ENCODE results near the gene RELT. TPM values are rescaled to one million over a fixed set of nuclear protein-coding genes. Genes with fewer than 3 reads are reported as not detected.

RELT gene
- total RNA-seq, 2 donors from 2014 or later: 0.33 to 0.52 TPM

DNA sequence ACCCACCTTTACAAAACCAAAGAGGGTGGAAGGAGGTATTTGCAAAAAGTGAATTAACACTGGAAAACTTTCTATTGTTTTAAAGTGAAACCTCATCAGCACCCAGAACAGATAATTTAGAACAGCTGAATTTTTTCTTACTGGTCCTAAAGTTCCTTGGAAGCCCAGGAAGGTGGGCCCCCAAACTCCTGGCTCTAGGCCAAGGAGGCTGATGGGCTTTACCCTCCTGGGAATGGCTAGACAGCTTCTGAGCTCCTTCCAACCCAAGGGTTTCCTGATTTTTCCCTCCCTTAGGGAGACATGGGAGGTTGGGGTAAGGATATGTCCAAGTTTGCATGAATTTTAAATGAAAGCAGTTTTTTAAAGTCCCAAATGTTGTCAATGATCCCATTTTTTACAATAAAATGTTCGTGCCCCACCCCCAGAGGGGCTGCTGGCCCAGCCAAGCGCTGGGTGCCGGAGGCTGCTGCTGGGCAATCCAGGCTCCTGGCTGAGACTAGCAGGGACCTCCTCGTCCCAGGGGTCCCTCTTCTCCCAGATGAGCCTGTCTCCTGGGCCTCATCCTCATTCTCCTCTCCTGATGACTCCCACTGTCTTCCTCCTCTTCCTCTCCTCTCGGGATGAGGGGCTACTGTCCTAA is 28.4 kb downstream of the RELT start:
- DNase-seq (no peak), ATAC-seq (no peak)
- Histone ChIP-seq H3K4me3 (no peak overlapping the region), H3K9me3 (no peaks in the 10 kb centered on the region), H3K27ac (no peak overlapping the region), H3K4me1 (no peaks in the 10 kb centered on the region), H3K36me3 (replicated peaks in 1 of 2; ENCODE audit: insufficient read depth in 1 of 2, low read depth in 2 of 2) (peaks cover 0 to 4% of the 10 kb centered on the region in 2 donors), H3K27me3 (no peaks in the 10 kb centered on the region)
- no peak for TF ChIP-seq POLR2A (IDR thresholded peaks at IDR 0.05)
- TF ChIP-seq, protein P1, sequence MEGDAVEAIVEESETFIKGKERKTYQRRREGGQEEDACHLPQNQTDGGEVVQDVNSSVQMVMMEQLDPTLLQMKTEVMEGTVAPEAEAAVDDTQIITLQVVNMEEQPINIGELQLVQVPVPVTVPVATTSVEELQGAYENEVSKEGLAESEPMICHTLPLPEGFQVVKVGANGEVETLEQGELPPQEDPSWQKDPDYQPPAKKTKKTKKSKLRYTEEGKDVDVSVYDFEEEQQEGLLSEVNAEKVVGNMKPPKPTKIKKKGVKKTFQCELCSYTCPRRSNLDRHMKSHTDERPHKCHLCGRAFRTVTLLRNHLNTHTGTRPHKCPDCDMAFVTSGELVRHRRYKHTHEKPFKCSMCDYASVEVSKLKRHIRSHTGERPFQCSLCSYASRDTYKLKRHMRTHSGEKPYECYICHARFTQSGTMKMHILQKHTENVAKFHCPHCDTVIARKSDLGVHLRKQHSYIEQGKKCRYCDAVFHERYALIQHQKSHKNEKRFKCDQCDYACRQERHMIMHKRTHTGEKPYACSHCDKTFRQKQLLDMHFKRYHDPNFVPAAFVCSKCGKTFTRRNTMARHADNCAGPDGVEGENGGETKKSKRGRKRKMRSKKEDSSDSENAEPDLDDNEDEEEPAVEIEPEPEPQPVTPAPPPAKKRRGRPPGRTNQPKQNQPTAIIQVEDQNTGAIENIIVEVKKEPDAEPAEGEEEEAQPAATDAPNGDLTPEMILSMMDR (IDR thresholded peaks at IDR 0.05): no peak
- intact Hi-C loops (cut with DNase I): no loop called here
- 77 to 80% methylated on average over 4 to 5 of the region's 5 CpGs for WGBS, 2 donors

DNA sequence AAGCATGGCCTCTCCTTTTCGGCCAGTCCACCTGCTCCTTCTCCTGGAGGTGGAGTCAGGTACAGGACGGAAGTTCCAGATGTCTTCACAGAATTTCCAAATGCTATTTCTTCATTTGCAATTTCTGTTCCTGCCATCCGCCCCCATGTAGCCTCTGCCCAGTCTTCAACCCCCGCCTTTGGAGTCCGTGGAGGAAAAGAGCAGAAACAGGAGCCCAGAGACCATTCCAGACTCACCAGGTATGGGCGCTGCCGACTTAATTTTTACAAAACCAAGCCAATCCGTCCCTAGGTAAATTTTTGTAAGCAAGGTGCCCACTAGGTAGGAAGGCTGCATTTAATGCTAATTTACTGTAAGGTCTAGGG is 28.9 kb downstream of the RELT start:
- ATAC-seq: no peak
- TF ChIP-seq POLR2A (IDR thresholded peaks at IDR 0.05): no peak
- TF ChIP-seq, protein P1 (IDR thresholded peaks at IDR 0.05): no peak
- Histone ChIP-seq H3K4me3 (no peak overlapping the region), H3K4me1 (no peaks in the 10 kb centered on the region), H3K36me3 (replicated peaks in 1 of 2; ENCODE audit: insufficient read depth in 1 of 2, low read depth in 2 of 2) (peaks cover 0 to 6% of the 10 kb centered on the region in 2 donors), H3K27me3 (no peaks in the 10 kb centered on the region), H3K9me3 (no peaks in the 10 kb centered on the region), H3K27ac (no peak overlapping the region)
- intact Hi-C loops (cut with DNase I): no loop called here
- no peak for DNase-seq
- WGBS, 2 donors: 85 to 92% methylated on average over 8 of the region's 8 CpGs

DNA sequence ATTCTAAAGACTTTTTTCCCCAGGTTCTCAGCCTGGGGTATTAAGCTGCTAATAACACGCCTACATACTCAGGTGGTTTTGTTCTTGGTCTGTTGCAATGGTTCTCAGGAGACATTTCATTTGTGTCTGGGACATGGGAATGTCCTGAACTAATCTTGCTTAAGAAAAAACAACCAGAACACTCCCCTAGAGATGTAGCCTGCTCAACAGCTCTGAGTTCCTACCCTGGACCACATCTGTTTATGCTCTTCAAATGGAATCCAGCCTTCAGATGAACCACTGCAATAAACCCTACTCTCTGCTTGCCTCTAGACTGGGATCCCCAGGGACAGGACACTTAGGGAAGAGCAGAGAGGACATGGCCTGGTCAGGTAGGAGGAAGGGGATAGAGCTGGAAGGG is 29.9 kb downstream of the RELT start:
- DNase-seq: no peak
- no peaks in the 10 kb centered on the region for H3K9me3 ChIP-seq
- H3K4me1 ChIP-seq: no peaks in the 10 kb centered on the region
- no peaks in the 10 kb centered on the region for H3K27me3 ChIP-seq
- H3K4me3 ChIP-seq: no peak overlapping the region
- no peak for ATAC-seq
- H3K36me3 ChIP-seq (replicated peaks in 1 of 2; ENCODE audit: insufficient read depth in 1 of 2, low read depth in 2 of 2): peaks cover 0 to 6% of the 10 kb centered on the region in 2 donors
- WGBS, 2 donors: 75 to 86% methylated on average over 1 of the region's 1 CpG
- intact Hi-C loops (cut with DNase I): no loop called here
- TF ChIP-seq, protein P1 (IDR thresholded peaks at IDR 0.05): no peak
- no peak for TF ChIP-seq POLR2A (IDR thresholded peaks at IDR 0.05)
- no peak overlapping the region for H3K27ac ChIP-seq

DNA sequence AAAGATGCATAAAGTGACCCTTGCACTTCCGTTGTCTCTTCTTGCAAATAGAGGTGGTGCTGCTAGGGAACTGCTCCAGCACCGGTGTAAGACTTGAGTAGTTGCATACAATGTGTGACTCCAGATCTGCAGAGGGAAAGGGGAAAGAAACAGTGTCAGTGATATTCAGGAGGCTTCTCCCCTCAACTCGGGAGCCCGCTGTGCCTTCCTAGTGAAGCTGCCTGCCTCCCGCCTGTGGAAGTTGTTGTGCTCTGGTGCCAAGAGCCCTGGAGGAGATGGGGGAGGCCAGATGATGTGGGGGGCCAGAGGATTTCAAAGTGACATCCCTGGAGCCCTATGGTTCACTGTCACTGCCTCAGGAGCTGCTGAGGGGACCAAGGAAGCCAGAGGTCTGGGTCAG is 30.4 kb downstream of the RELT start:
- no peaks in the 10 kb centered on the region for H3K27me3 ChIP-seq
- ATAC-seq (no peak), DNase-seq (no peak)
- 85 to 86% methylated on average over 5 of the region's 5 CpGs for WGBS, 2 donors
- TF ChIP-seq POLR2A (IDR thresholded peaks at IDR 0.05): no peak
- TF ChIP-seq, protein P1 (IDR thresholded peaks at IDR 0.05): no peak
- peaks cover 0 to 6% of the 10 kb centered on the region in 2 donors for H3K36me3 ChIP-seq (replicated peaks in 1 of 2; ENCODE audit: insufficient read depth in 1 of 2, low read depth in 2 of 2)
- no peak overlapping the region for H3K27ac ChIP-seq
- no peaks in the 10 kb centered on the region for H3K9me3 ChIP-seq
- intact Hi-C loops (cut with DNase I): no loop called here
- no peaks in the 10 kb centered on the region for H3K4me1 ChIP-seq
- H3K4me3 ChIP-seq: no peak overlapping the region

DNA sequence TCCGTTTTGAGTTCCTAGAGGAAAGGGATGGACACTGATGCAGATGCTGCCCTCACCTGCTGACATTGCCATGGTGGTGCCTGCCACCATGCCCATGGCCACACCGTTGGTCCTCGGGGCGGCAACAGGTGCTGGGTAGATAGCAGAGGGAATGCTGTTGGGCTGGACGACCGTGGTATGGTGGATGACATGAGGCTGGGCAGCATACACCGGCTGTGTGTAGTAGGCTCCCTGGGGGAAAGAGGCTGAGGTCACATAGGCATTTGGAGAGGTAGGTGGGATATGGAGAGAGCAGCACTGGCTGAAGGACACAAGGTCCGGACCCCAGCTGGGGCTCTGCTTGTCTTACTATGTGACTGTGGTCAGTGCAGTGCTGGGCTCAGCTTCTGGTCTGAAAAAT is 33.2 kb downstream of the RELT start:
- DNase-seq: no peak
- no peaks in the 10 kb centered on the region for H3K4me1 ChIP-seq
- no peak overlapping the region for H3K4me3 ChIP-seq
- 90 to 95% methylated on average over 8 of the region's 8 CpGs for WGBS, 2 donors
- no peak overlapping the region for H3K27ac ChIP-seq
- no peaks in the 10 kb centered on the region for H3K27me3 ChIP-seq
- no peaks in the 10 kb centered on the region for H3K9me3 ChIP-seq
- H3K36me3 ChIP-seq (replicated peaks in 1 of 2; ENCODE audit: insufficient read depth in 1 of 2, low read depth in 2 of 2): peaks cover 0 to 6% of the 10 kb centered on the region in 2 donors
- ATAC-seq: no peak
- TF ChIP-seq, protein P1 (IDR thresholded peaks at IDR 0.05): no peak
- no peak for TF ChIP-seq POLR2A (IDR thresholded peaks at IDR 0.05)
- intact Hi-C loops (cut with DNase I): no loop called here
